ENCODE measurements around the gene BTN1A1.

The BTN1A1 gene

DNA sequence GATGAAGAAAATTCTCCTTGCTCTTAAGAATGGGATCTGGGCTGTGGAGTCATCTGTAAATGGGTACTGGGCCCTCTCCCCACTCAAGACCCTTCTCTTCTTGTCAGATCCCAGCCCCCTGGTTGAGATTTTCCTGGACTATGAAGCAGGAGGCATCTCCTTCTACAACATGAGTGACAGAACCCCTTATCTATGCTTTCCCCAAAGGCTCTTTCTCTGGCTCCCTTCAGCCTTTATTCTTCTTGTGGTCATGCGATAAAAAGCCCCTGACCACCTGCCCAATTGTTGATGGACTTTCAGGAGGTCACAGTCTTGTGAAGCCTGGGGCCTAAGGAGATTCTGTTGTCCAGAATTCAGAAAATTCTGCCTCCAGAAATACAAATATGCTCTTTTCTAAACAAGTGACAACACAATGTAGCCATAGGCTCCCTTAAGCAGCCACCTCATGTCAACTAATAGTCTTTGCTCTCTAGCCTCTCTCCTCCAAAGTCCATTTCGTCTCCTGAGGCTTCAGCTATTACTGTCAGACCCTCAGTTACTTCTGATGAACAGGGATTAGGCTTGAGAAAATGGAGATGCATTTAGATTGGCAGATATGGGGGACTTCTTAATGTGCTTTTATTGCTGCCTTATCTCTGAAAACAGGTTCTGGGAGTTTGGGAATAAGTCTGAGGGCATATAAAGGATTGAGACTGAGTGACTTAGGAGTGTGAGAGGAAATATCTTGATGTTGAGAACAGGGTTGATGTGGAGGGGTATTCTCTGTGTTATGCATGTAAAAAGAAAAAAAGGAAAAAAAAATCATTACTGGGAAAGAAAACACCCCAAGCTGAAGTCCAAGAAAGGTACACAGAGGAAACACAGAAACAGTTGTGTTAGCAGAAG, 21.8 kb upstream of the BTN1A1 start:
- H3K36me3 ChIP-seq (replicated peaks; ENCODE audit: insufficient read depth, low read length) = no peaks in the 10 kb centered on the region
- H2AFZ ChIP-seq (ENCODE audit: low read length) = no peak overlapping the region
- no peaks in the 10 kb centered on the region for H3K9me3 ChIP-seq (replicated peaks; ENCODE audit: insufficient read depth, low read length)
- TF ChIP-seq EZH2phosphoT487 (IDR thresholded peaks at IDR 0.05; ENCODE audit: low read length) (no peak), EZH2 (optimal IDR thresholded peaks at IDR 0.05; ENCODE audit: low read depth, low read length) (no peak)
- TF ChIP-seq, protein P1, sequence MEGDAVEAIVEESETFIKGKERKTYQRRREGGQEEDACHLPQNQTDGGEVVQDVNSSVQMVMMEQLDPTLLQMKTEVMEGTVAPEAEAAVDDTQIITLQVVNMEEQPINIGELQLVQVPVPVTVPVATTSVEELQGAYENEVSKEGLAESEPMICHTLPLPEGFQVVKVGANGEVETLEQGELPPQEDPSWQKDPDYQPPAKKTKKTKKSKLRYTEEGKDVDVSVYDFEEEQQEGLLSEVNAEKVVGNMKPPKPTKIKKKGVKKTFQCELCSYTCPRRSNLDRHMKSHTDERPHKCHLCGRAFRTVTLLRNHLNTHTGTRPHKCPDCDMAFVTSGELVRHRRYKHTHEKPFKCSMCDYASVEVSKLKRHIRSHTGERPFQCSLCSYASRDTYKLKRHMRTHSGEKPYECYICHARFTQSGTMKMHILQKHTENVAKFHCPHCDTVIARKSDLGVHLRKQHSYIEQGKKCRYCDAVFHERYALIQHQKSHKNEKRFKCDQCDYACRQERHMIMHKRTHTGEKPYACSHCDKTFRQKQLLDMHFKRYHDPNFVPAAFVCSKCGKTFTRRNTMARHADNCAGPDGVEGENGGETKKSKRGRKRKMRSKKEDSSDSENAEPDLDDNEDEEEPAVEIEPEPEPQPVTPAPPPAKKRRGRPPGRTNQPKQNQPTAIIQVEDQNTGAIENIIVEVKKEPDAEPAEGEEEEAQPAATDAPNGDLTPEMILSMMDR (IDR thresholded peaks at IDR 0.05; ENCODE audit: low read length) = no peak
- DNase-seq = no peak
- no peaks in the 10 kb centered on the region for H3K27me3 ChIP-seq (replicated peaks; ENCODE audit: insufficient read depth, low read length)
- no peak overlapping the region for H3K4me2 ChIP-seq (ENCODE audit: low read depth, low read length)
- no peak overlapping the region for H3K4me3 ChIP-seq (ENCODE audit: low read length)
- H3K4me1 ChIP-seq (ENCODE audit: low read length) = peaks cover 13% of the 10 kb centered on the region
- H3K27ac ChIP-seq (ENCODE audit: low read length) = no peak overlapping the region
- no peaks in the 10 kb centered on the region for H3K79me2 ChIP-seq (ENCODE audit: low read length)
- H3F3A ChIP-seq (ENCODE audit: insufficient read depth, low read length) = peaks cover 12% of the 10 kb centered on the region
- no peak overlapping the region for H3K9ac ChIP-seq (ENCODE audit: low read length)
- H3K9me2 ChIP-seq (replicated peaks; ENCODE audit: insufficient read depth, low read length) = no peaks in the 10 kb centered on the region
- no peaks in the 10 kb centered on the region for H4K20me1 ChIP-seq (ENCODE audit: insufficient read depth, low read length)

DNA sequence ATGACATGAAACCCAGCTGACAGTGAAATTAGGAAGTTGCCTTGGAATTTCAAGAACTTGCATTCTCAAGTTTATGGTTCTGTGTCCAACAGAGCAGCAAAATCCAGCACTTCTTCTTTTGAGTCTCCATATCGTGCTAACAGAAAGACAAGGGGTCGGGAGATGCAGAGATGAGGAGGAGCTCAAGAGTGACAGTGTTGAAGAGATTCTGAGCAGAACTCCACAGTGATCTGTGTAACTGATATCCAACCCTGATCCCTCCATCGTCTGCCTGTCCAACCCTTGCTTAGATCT, 21.2 kb upstream of the BTN1A1 start:
- H3K9me3 ChIP-seq (replicated peaks; ENCODE audit: insufficient read depth, low read length) = no peaks in the 10 kb centered on the region
- H4K20me1 ChIP-seq (ENCODE audit: insufficient read depth, low read length) = no peaks in the 10 kb centered on the region
- no peaks in the 10 kb centered on the region for H3K9me2 ChIP-seq (replicated peaks; ENCODE audit: insufficient read depth, low read length)
- TF ChIP-seq, protein P1 (IDR thresholded peaks at IDR 0.05; ENCODE audit: low read length) = no peak
- TF ChIP-seq EZH2phosphoT487 (IDR thresholded peaks at IDR 0.05; ENCODE audit: low read length) (no peak), EZH2 (optimal IDR thresholded peaks at IDR 0.05; ENCODE audit: low read depth, low read length) (no peak)
- no peaks in the 10 kb centered on the region for H3K27me3 ChIP-seq (replicated peaks; ENCODE audit: insufficient read depth, low read length)
- DNase-seq = no peak
- peaks cover 12% of the 10 kb centered on the region for H3F3A ChIP-seq (ENCODE audit: insufficient read depth, low read length)
- no peak overlapping the region for H3K4me3 ChIP-seq (ENCODE audit: low read length)
- no peak overlapping the region for H3K27ac ChIP-seq (ENCODE audit: low read length)
- H3K9ac ChIP-seq (ENCODE audit: low read length) = no peak overlapping the region
- no peak overlapping the region for H2AFZ ChIP-seq (ENCODE audit: low read length)
- no peak overlapping the region for H3K4me2 ChIP-seq (ENCODE audit: low read depth, low read length)
- no peaks in the 10 kb centered on the region for H3K79me2 ChIP-seq (ENCODE audit: low read length)
- no peaks in the 10 kb centered on the region for H3K36me3 ChIP-seq (replicated peaks; ENCODE audit: insufficient read depth, low read length)
- H3K4me1 ChIP-seq (ENCODE audit: low read length) = peaks cover 18% of the 10 kb centered on the region

DNA sequence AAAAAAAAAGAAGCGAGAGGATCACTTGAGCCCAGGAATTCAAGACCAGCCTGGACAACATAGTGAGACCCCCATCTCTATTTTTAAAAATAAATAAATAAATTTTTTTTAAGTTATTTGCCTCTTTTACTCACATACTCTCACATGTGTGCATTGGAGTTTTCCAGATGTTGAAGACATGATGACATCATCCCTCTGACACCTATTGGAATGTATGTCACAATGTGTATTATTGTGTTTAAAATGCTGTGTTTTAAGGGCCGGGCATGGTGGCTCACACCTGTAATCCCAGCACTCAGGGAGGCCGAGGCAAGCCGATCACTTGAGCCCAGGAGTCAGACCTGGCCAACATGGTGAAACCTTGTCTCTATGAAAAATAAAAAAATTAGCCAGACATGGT, 17.8 kb upstream of the BTN1A1 start:
- Histone ChIP-seq H2AFZ (ENCODE audit: low read length) (no peak overlapping the region), H4K20me1 (ENCODE audit: insufficient read depth, low read length) (no peaks in the 10 kb centered on the region), H3K9me3 (replicated peaks; ENCODE audit: insufficient read depth, low read length) (no peaks in the 10 kb centered on the region), H3K4me2 (ENCODE audit: low read depth, low read length) (no peak overlapping the region), H3K36me3 (replicated peaks; ENCODE audit: insufficient read depth, low read length) (no peaks in the 10 kb centered on the region), H3K27ac (ENCODE audit: low read length) (no peak overlapping the region), H3F3A (ENCODE audit: insufficient read depth, low read length) (peaks cover 4% of the 10 kb centered on the region; the same call in 1 of the 2 replicates), H3K4me1 (ENCODE audit: low read length) (peaks cover 14% of the 10 kb centered on the region), H3K27me3 (replicated peaks; ENCODE audit: insufficient read depth, low read length) (no peaks in the 10 kb centered on the region), H3K79me2 (ENCODE audit: low read length) (no peaks in the 10 kb centered on the region), H3K9ac (ENCODE audit: low read length) (no peak overlapping the region), H3K4me3 (ENCODE audit: low read length) (no peak overlapping the region), H3K9me2 (replicated peaks; ENCODE audit: insufficient read depth, low read length) (no peaks in the 10 kb centered on the region)
- TF ChIP-seq EZH2 (optimal IDR thresholded peaks at IDR 0.05; ENCODE audit: low read depth, low read length) (no peak), EZH2phosphoT487 (IDR thresholded peaks at IDR 0.05; ENCODE audit: low read length) (no peak)
- TF ChIP-seq, protein P1 (IDR thresholded peaks at IDR 0.05; ENCODE audit: low read length) = no peak
- DNase-seq = no peak

Measured in MM.1S (cell line).